ENCODE data around the gene AGTRAP. TPM values are rescaled to one million over a fixed set of nuclear protein-coding genes. Genes with fewer than 3 reads are reported as not detected.
A peak's percentile ranks its signal among the peaks of the same experiment; 100 is the strongest.

Gene AGTRAP
- total and polyA plus RNA-seq, 9 of the 15 experiments (the other 6 are each of a cell fraction or from before 2014, with no cell fraction given) = 26.8 to 105 (median 57.5) TPM

DNA sequence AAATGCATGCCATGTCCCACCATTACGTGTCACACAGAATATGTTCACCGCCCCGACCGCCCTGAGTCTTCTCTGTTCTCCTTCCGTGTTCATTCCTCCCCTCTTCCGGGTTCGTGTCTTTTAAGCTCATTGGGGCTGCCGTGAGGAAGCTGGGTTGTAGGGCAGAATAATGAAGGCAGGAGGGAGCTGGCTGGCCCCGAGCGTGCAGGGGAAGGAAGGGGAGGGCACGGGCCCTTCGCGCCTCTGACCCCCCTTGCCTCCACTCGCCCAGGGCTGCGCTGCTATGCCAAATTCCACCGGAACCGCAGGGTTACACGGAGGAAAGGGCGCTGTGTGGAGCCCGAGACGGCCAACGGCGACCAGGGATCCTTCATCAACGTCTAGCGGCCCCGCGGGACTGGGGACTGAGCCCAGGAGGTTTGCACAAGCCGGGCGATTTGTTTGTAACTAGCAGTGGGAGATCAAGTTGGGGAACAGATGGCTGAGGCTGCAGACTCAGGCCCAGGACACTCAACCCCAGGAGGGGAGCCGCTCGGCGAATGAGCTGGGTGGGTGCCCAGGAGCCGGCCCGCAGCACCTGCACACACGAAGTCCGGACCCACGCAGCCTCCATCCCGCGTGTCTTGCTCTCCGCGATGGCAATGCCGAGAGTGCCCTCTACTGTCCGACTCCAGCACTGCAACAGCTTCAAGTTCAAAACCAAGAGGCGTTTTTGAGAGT lies 16.5 kb upstream of the AGTRAP start (continued):
- TF ChIP-seq, protein P1, sequence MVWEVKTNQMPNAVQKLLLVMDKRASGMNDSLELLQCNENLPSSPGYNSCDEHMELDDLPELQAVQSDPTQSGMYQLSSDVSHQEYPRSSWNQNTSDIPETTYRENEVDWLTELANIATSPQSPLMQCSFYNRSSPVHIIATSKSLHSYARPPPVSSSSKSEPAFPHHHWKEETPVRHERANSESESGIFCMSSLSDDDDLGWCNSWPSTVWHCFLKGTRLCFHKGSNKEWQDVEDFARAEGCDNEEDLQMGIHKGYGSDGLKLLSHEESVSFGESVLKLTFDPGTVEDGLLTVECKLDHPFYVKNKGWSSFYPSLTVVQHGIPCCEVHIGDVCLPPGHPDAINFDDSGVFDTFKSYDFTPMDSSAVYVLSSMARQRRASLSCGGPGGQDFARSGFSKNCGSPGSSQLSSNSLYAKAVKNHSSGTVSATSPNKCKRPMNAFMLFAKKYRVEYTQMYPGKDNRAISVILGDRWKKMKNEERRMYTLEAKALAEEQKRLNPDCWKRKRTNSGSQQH (CRISPR knock-in tag; IDR thresholded peaks at IDR 0.05) = no peak
- TF ChIP-seq TAF15 (IDR thresholded peaks at IDR 0.05; ENCODE audit: low read depth, low read length) = no peak
- no peak for TF ChIP-seq HDAC6 (IDR thresholded peaks at IDR 0.05; ENCODE audit: low read depth, low read length)
- TF ChIP-seq, protein P2, sequence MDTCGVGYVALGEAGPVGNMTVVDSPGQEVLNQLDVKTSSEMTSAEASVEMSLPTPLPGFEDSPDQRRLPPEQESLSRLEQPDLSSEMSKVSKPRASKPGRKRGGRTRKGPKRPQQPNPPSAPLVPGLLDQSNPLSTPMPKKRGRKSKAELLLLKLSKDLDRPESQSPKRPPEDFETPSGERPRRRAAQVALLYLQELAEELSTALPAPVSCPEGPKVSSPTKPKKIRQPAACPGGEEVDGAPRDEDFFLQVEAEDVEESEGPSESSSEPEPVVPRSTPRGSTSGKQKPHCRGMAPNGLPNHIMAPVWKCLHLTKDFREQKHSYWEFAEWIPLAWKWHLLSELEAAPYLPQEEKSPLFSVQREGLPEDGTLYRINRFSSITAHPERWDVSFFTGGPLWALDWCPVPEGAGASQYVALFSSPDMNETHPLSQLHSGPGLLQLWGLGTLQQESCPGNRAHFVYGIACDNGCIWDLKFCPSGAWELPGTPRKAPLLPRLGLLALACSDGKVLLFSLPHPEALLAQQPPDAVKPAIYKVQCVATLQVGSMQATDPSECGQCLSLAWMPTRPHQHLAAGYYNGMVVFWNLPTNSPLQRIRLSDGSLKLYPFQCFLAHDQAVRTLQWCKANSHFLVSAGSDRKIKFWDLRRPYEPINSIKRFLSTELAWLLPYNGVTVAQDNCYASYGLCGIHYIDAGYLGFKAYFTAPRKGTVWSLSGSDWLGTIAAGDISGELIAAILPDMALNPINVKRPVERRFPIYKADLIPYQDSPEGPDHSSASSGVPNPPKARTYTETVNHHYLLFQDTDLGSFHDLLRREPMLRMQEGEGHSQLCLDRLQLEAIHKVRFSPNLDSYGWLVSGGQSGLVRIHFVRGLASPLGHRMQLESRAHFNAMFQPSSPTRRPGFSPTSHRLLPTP (IDR thresholded peaks at IDR 0.05; ENCODE audit: borderline replicate concordance, extremely low read depth, insufficient read length) = no peak
- TF ChIP-seq ZNF121 (CRISPR knock-in tag; conservative IDR thresholded peaks at IDR 0.05) = no peak
- TF ChIP-seq, protein P3, sequence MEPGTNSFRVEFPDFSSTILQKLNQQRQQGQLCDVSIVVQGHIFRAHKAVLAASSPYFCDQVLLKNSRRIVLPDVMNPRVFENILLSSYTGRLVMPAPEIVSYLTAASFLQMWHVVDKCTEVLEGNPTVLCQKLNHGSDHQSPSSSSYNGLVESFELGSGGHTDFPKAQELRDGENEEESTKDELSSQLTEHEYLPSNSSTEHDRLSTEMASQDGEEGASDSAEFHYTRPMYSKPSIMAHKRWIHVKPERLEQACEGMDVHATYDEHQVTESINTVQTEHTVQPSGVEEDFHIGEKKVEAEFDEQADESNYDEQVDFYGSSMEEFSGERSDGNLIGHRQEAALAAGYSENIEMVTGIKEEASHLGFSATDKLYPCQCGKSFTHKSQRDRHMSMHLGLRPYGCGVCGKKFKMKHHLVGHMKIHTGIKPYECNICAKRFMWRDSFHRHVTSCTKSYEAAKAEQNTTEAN (CRISPR knock-in tag; IDR thresholded peaks at IDR 0.05) = no peak
- TF ChIP-seq, protein P4, sequence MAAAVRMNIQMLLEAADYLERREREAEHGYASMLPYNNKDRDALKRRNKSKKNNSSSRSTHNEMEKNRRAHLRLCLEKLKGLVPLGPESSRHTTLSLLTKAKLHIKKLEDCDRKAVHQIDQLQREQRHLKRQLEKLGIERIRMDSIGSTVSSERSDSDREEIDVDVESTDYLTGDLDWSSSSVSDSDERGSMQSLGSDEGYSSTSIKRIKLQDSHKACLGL (CRISPR knock-in tag; IDR thresholded peaks at IDR 0.05; ENCODE audit: borderline replicate concordance, poor library complexity, severe bottlenecking) = no peak
- TF ChIP-seq, protein P5, sequence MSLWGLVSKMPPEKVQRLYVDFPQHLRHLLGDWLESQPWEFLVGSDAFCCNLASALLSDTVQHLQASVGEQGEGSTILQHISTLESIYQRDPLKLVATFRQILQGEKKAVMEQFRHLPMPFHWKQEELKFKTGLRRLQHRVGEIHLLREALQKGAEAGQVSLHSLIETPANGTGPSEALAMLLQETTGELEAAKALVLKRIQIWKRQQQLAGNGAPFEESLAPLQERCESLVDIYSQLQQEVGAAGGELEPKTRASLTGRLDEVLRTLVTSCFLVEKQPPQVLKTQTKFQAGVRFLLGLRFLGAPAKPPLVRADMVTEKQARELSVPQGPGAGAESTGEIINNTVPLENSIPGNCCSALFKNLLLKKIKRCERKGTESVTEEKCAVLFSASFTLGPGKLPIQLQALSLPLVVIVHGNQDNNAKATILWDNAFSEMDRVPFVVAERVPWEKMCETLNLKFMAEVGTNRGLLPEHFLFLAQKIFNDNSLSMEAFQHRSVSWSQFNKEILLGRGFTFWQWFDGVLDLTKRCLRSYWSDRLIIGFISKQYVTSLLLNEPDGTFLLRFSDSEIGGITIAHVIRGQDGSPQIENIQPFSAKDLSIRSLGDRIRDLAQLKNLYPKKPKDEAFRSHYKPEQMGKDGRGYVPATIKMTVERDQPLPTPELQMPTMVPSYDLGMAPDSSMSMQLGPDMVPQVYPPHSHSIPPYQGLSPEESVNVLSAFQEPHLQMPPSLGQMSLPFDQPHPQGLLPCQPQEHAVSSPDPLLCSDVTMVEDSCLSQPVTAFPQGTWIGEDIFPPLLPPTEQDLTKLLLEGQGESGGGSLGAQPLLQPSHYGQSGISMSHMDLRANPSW (CRISPR knock-in tag; IDR thresholded peaks at IDR 0.05) = no peak
- TF ChIP-seq ZNF644 (tag; IDR thresholded peaks at IDR 0.05; ENCODE audit: low read depth) = no peak
- no peak for TF ChIP-seq ELF2 (CRISPR knock-in tag; IDR thresholded peaks at IDR 0.05)
- peak; percentile 14; the same call in 1 of the 2 replicates for TF ChIP-seq CREB1 (IDR thresholded peaks at IDR 0.05)
- peak; percentile 63; the same call in 1 of the 2 replicates for TF ChIP-seq CREB1 (CRISPR knock-in tag; IDR thresholded peaks at IDR 0.05)
- TF ChIP-seq, protein P6, sequence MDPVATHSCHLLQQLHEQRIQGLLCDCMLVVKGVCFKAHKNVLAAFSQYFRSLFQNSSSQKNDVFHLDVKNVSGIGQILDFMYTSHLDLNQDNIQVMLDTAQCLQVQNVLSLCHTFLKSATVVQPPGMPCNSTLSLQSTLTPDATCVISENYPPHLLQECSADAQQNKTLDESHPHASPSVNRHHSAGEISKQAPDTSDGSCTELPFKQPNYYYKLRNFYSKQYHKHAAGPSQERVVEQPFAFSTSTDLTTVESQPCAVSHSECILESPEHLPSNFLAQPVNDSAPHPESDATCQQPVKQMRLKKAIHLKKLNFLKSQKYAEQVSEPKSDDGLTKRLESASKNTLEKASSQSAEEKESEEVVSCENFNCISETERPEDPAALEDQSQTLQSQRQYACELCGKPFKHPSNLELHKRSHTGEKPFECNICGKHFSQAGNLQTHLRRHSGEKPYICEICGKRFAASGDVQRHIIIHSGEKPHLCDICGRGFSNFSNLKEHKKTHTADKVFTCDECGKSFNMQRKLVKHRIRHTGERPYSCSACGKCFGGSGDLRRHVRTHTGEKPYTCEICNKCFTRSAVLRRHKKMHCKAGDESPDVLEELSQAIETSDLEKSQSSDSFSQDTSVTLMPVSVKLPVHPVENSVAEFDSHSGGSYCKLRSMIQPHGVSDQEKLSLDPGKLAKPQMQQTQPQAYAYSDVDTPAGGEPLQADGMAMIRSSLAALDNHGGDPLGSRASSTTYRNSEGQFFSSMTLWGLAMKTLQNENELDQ (CRISPR knock-in tag; IDR thresholded peaks at IDR 0.05; ENCODE audit: borderline replicate concordance) = peak; percentile 27; the same call in 1 of the 2 replicates
- TF ChIP-seq SMARCA4 (IDR thresholded peaks at IDR 0.05) = no peak
- no peak for TF ChIP-seq COPS2 (conservative IDR thresholded peaks at IDR 0.05)
